ENCODE measurements around the gene RSRP1. TPM values are rescaled to one million over a fixed set of nuclear protein-coding genes. Genes with fewer than 3 reads are reported as not detected.

RSRP1 gene
- total and polyA plus RNA-seq, 2 of the 13 experiments (the other 11 are each of a cell fraction or from before 2014, with no cell fraction given) = 43.9 to 52.8 TPM

- TF ChIP-seq ZBTB8A (CRISPR knock-in tag; IDR thresholded peaks at IDR 0.05; ENCODE audit: borderline replicate concordance, low read depth) = 0 out of 2 replicates have a peak, but pooled peaks have one; percentile 40
- TF ChIP-seq ZNF747 (CRISPR knock-in tag; IDR thresholded peaks at IDR 0.05; ENCODE audit: borderline replicate concordance) = 0 out of 2 replicates have a peak, but pooled peaks have one; percentile 5
- peak; percentile 55; the same call in 1 of the 2 replicates for TF ChIP-seq UBTF (CRISPR knock-in tag; IDR thresholded peaks at IDR 0.05)
- TF ChIP-seq ZFP82 (CRISPR knock-in tag; IDR thresholded peaks at IDR 0.05; ENCODE audit: borderline replicate concordance) = 0 out of 2 replicates have a peak, but pooled peaks have one; percentile 11
- no peak for TF ChIP-seq DNMT1 (CRISPR knock-in tag; IDR thresholded peaks at IDR 0.05)
- TF ChIP-seq NFAT5 (CRISPR knock-in tag; IDR thresholded peaks at IDR 0.05) = 0 out of 2 replicates have a peak, but pooled peaks have one; percentile 43
- TF ChIP-seq ZC3H13 (CRISPR knock-in tag; IDR thresholded peaks at IDR 0.05) = 0 out of 2 replicates have a peak, but pooled peaks have one; percentile 19
- TF ChIP-seq, protein P1, sequence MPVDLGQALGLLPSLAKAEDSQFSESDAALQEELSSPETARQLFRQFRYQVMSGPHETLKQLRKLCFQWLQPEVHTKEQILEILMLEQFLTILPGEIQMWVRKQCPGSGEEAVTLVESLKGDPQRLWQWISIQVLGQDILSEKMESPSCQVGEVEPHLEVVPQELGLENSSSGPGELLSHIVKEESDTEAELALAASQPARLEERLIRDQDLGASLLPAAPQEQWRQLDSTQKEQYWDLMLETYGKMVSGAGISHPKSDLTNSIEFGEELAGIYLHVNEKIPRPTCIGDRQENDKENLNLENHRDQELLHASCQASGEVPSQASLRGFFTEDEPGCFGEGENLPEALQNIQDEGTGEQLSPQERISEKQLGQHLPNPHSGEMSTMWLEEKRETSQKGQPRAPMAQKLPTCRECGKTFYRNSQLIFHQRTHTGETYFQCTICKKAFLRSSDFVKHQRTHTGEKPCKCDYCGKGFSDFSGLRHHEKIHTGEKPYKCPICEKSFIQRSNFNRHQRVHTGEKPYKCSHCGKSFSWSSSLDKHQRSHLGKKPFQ (CRISPR knock-in tag; IDR thresholded peaks at IDR 0.05; ENCODE audit: insufficient replicate concordance) = peak; percentile 50
- no peak for TF ChIP-seq STAT5B (CRISPR knock-in tag; IDR thresholded peaks at IDR 0.05)
- TF ChIP-seq ZNF709 (CRISPR knock-in tag; IDR thresholded peaks at IDR 0.05) = peak; percentile 30
- TF ChIP-seq ZNF263 (CRISPR knock-in tag; IDR thresholded peaks at IDR 0.05) = 0 out of 2 replicates have a peak, but pooled peaks have one; percentile 15
- peak; percentile 13; the same call in 1 of the 2 replicates for TF ChIP-seq BORCS8-MEF2B (CRISPR knock-in tag; IDR thresholded peaks at IDR 0.05)
- TF ChIP-seq POLR2A (IDR thresholded peaks at IDR 0.05; ENCODE audit: insufficient read depth in 1 of 2, low read depth in 2 of 2, low read length in 2 of 2) = peak in 1 of 2 experiments; percentile 49; a peak in 1 of 4 replicates
- TF ChIP-seq AGO2 (optimal IDR thresholded peaks at IDR 0.05; ENCODE audit: low read depth, low read length) = peak; percentile 72
- TF ChIP-seq CCDC6 (CRISPR knock-in tag; IDR thresholded peaks at IDR 0.05) = 0 out of 2 replicates have a peak, but pooled peaks have one; percentile 51
- 0 out of 2 replicates have a peak, but pooled peaks have one; percentile 15 for TF ChIP-seq ZNF414 (CRISPR knock-in tag; IDR thresholded peaks at IDR 0.05)
- TF ChIP-seq, protein P2, sequence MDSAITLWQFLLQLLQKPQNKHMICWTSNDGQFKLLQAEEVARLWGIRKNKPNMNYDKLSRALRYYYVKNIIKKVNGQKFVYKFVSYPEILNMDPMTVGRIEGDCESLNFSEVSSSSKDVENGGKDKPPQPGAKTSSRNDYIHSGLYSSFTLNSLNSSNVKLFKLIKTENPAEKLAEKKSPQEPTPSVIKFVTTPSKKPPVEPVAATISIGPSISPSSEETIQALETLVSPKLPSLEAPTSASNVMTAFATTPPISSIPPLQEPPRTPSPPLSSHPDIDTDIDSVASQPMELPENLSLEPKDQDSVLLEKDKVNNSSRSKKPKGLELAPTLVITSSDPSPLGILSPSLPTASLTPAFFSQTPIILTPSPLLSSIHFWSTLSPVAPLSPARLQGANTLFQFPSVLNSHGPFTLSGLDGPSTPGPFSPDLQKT (CRISPR knock-in tag; IDR thresholded peaks at IDR 0.05; ENCODE audit: borderline replicate concordance) = 0 out of 2 replicates have a peak, but pooled peaks have one; percentile 59
- 0 out of 2 replicates have a peak, but pooled peaks have one; percentile 11 for TF ChIP-seq ZNF501 (CRISPR knock-in tag; IDR thresholded peaks at IDR 0.05)
Measured at GRCh38 chr1:25246600-25247023, 642 bp downstream of the RSRP1 start (continued).
